ENCODE measurements around the gene PLCD1.

Gene PLCD1

DNA sequence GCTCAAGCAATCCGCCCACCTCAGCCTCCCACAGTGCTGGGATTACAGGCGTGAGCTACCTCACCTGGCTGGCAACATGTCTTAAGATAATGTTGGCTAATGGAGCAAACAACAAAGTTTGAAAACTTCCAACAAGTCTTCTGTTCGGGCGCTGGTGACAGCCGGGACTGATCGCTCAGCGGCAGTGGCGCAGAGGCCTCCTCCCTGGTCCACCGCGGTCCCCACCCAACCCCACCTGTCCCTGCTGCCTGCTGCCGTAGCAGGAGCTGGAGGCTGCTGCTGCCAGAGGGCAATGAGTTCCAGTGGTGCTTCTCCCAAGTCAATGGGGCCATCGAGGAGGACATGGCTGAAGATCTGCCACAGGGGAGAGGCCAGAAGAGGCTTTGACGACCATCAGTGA lies 21.7 kb upstream of the PLCD1 start:
- Histone ChIP-seq H3K27me3 (ENCODE audit: insufficient read depth, low read length, poor library complexity, severe bottlenecking) (no peaks in the 10 kb centered on the region), H3K4me3 (ENCODE audit: low read length, poor library complexity, severe bottlenecking) (no peak overlapping the region), H3K9ac (ENCODE audit: low read depth, low read length, poor library complexity, severe bottlenecking) (no peak overlapping the region), H3F3A (ENCODE audit: low read depth) (no peaks in the 10 kb centered on the region), H3K36me3 (ENCODE audit: insufficient read depth, low read length) (no peaks in the 10 kb centered on the region), H3K9me3 (ENCODE audit: insufficient read depth, low read depth, low read length) (no peaks in the 10 kb centered on the region), H3K79me2 (ENCODE audit: insufficient read depth, low read length) (no peaks in the 10 kb centered on the region), H2AFZ (ENCODE audit: low read length) (no peak overlapping the region), H4K20me1 (ENCODE audit: insufficient read depth, low read length, poor library complexity, severe bottlenecking) (no peaks in the 10 kb centered on the region), H3K9me2 (replicated peaks; ENCODE audit: low read depth, low read length) (no peaks in the 10 kb centered on the region), H3K4me2 (ENCODE audit: low read depth, low read length, poor library complexity, severe bottlenecking) (no peak overlapping the region), H3K4me1 (ENCODE audit: insufficient read depth, low read length, poor library complexity, severe bottlenecking) (no peaks in the 10 kb centered on the region)
- TF ChIP-seq, protein P1, sequence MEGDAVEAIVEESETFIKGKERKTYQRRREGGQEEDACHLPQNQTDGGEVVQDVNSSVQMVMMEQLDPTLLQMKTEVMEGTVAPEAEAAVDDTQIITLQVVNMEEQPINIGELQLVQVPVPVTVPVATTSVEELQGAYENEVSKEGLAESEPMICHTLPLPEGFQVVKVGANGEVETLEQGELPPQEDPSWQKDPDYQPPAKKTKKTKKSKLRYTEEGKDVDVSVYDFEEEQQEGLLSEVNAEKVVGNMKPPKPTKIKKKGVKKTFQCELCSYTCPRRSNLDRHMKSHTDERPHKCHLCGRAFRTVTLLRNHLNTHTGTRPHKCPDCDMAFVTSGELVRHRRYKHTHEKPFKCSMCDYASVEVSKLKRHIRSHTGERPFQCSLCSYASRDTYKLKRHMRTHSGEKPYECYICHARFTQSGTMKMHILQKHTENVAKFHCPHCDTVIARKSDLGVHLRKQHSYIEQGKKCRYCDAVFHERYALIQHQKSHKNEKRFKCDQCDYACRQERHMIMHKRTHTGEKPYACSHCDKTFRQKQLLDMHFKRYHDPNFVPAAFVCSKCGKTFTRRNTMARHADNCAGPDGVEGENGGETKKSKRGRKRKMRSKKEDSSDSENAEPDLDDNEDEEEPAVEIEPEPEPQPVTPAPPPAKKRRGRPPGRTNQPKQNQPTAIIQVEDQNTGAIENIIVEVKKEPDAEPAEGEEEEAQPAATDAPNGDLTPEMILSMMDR (conservative IDR thresholded peaks at IDR 0.05; ENCODE audit: low read length), result no peak
- no peak for TF ChIP-seq EZH2phosphoT487 (IDR thresholded peaks at IDR 0.05; ENCODE audit: borderline replicate concordance)

DNA sequence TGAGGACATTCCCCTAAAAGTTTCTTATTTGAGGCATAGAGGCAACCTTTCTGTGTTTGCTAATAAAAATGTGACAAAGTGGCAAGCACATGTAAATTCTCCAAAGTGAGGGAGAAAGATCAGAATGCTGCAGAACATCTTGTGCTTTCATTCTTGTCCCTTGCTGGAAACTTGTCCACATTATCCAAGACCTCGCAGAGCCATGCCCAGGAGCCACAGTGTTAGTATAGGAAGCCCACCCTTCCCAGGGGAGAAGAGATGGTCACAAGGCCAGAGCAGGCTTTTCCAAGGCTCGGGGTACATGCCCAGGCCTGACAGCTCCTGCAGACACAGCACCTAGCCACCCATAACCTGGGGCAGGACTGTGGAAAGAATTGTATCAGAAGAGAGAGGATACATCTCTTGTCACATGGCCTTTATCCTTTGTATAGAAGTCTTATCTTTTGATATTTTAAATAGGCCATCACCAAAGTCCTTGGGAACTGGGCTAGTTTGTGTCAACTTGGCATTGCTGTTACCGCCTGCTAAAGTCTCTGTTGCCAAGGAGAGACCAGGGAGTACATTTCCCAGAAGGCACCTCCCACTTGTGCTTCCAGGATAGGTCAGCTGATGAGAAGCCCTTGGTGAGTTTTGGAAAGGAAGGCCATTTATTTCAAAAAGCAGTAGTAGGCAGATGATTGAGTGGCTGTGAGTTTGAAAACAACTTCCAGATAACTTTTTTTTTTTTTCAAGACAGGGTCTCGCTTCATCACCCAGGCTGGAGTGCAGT lies 20.1 kb upstream of the PLCD1 start:
- Histone ChIP-seq H3K9me2 (replicated peaks; ENCODE audit: low read depth, low read length) (no peaks in the 10 kb centered on the region), H3K4me1 (ENCODE audit: insufficient read depth, low read length, poor library complexity, severe bottlenecking) (no peaks in the 10 kb centered on the region), H2AFZ (ENCODE audit: low read length) (no peak overlapping the region), H3K79me2 (ENCODE audit: insufficient read depth, low read length) (no peaks in the 10 kb centered on the region), H3K36me3 (ENCODE audit: insufficient read depth, low read length) (no peaks in the 10 kb centered on the region), H3K4me3 (ENCODE audit: low read length, poor library complexity, severe bottlenecking) (no peak overlapping the region), H3K4me2 (ENCODE audit: low read depth, low read length, poor library complexity, severe bottlenecking) (no peak overlapping the region), H4K20me1 (ENCODE audit: insufficient read depth, low read length, poor library complexity, severe bottlenecking) (no peaks in the 10 kb centered on the region), H3K27me3 (ENCODE audit: insufficient read depth, low read length, poor library complexity, severe bottlenecking) (no peaks in the 10 kb centered on the region), H3K9me3 (ENCODE audit: insufficient read depth, low read depth, low read length) (no peaks in the 10 kb centered on the region), H3F3A (ENCODE audit: low read depth) (no peaks in the 10 kb centered on the region), H3K9ac (ENCODE audit: low read depth, low read length, poor library complexity, severe bottlenecking) (no peak overlapping the region)
- no peak for TF ChIP-seq EZH2phosphoT487 (IDR thresholded peaks at IDR 0.05; ENCODE audit: borderline replicate concordance)
- TF ChIP-seq, protein P1 (conservative IDR thresholded peaks at IDR 0.05; ENCODE audit: low read length), result no peak

DNA sequence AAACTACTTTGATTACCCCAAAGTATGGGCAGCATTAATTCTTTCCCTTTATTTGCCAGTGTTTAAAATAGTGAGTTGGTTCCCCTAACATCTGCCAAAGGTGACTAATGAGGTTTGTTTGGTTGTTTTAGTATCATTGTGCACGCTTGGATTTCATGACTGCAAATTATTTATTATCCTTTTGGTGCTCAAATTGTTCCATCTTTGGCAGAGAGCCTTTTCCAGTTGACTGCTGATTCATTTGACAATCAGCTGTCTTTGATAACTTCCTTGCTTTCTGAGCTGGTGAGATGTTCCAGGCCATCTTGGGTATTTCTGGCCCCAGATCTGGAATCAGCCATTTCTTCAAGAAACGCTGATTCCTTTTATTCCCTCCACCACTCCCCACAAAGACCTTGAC lies 18.5 kb upstream of the PLCD1 start:
- Histone ChIP-seq H3K4me3 (ENCODE audit: low read length, poor library complexity, severe bottlenecking) (no peak overlapping the region), H3F3A (ENCODE audit: low read depth) (no peaks in the 10 kb centered on the region), H3K9ac (ENCODE audit: low read depth, low read length, poor library complexity, severe bottlenecking) (no peak overlapping the region), H3K4me1 (ENCODE audit: insufficient read depth, low read length, poor library complexity, severe bottlenecking) (no peaks in the 10 kb centered on the region), H3K36me3 (ENCODE audit: insufficient read depth, low read length) (no peaks in the 10 kb centered on the region), H4K20me1 (ENCODE audit: insufficient read depth, low read length, poor library complexity, severe bottlenecking) (no peaks in the 10 kb centered on the region), H3K9me2 (replicated peaks; ENCODE audit: low read depth, low read length) (no peaks in the 10 kb centered on the region), H3K4me2 (ENCODE audit: low read depth, low read length, poor library complexity, severe bottlenecking) (no peak overlapping the region), H3K27me3 (ENCODE audit: insufficient read depth, low read length, poor library complexity, severe bottlenecking) (no peaks in the 10 kb centered on the region), H3K79me2 (ENCODE audit: insufficient read depth, low read length) (no peaks in the 10 kb centered on the region), H2AFZ (ENCODE audit: low read length) (no peak overlapping the region), H3K9me3 (ENCODE audit: insufficient read depth, low read depth, low read length) (no peaks in the 10 kb centered on the region)
- no peak for TF ChIP-seq EZH2phosphoT487 (IDR thresholded peaks at IDR 0.05; ENCODE audit: borderline replicate concordance)
- TF ChIP-seq, protein P1 (conservative IDR thresholded peaks at IDR 0.05; ENCODE audit: low read length), result no peak
